GM12891 (cell line): ENCODE results near the gene PDP2.

Source experiments
- POLR2A ChIP-seq: IDR thresholded peaks from 2 replicates; pipeline ENCODE4 v1.6.1; 2011; ENCODE audit warnings: low read depth, low read length, control low read depth
- POLR2AphosphoS5 ChIP-seq: IDR thresholded peaks from 2 replicates; pipeline ENCODE4 v1.6.1; 2011; ENCODE audit warnings: low read depth, low read length, control low read depth
- POU2F2 ChIP-seq: IDR thresholded peaks from 2 replicates; pipeline ENCODE4 v1.6.1; 2011; ENCODE audit warnings: low read depth, mild to moderate bottlenecking, control low read depth, low read length, moderate library complexity
- SPI1 ChIP-seq: IDR thresholded peaks from 2 replicates; pipeline ENCODE4 v1.6.1; 2011; ENCODE audit warnings: low read depth, low read length, control low read depth

DNA sequence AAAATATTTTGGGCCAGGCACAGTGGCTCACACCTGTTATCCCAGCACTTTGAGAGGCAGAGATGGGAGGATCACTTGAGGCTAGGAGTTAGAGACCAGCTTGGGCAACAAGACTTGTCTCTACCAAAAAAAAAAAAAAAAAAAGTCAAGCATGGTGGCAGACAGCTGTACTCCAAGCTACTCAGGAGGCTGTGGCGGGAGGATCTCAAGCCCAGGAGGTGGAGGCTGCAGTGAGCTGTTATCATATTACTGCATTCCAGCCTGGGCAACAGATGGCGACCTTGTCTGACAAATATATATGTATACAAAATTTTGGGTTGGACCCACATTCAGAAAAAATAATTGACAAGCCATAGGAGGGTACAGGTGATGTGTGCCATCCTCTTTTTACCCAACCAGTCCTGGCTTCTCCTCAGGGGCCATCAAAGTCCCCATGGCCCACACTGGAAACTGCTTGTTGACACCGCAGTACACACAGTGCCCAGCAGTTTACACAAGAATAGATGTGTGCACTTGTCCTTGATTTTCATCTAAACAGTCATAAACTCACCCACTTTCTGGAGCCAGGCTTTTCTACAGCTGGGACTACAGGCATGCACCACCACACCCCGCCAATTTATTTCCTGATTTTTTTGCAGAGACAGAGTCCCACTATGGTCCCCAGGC, 56.7 kb downstream of the PDP2 start:
- no peak for TF ChIP-seq POLR2A
- TF ChIP-seq POLR2AphosphoS5 = no peak
- TF ChIP-seq SPI1 = no peak
- no peak for TF ChIP-seq POU2F2
